ENCODE results near the gene PRSS23.

The PRSS23 gene

GRCh38 chr11:86790867-86791849 lies 9.2 kb upstream of the PRSS23 start:
- no peak for DNase-seq (ENCODE audit: low read depth)

- no peak for DNase-seq (ENCODE audit: low read depth)
Observed at GRCh38 chr11:86792150-86792549, 8.2 kb upstream of the PRSS23 start.

GRCh38 chr11:86793307-86793706 lies 7.0 kb upstream of the PRSS23 start:
- no peak for DNase-seq (ENCODE audit: low read depth)

- DNase-seq (ENCODE audit: low read depth) = no peak
Observed at GRCh38 chr11:86795511-86795910, 4.8 kb upstream of the PRSS23 start.

GRCh38 chr11:86795949-86796348 lies 4.4 kb upstream of the PRSS23 start:
- no peak for DNase-seq (ENCODE audit: low read depth)

GRCh38 chr11:86797133-86797532 lies 3.2 kb upstream of the PRSS23 start:
- DNase-seq (ENCODE audit: low read depth) = no peak

GRCh38 chr11:86798988-86799387 lies 1.4 kb upstream of the PRSS23 start:
- DNase-seq (ENCODE audit: low read depth) = no peak

GRCh38 chr11:86799680-86800075 lies 664 bp upstream of the PRSS23 start:
- DNase-seq (ENCODE audit: low read depth) = no peak

GRCh38 chr11:86800960-86801272 lies 574 bp downstream of the PRSS23 start:
- DNase-seq (ENCODE audit: low read depth) = no peak

- no peak for DNase-seq (ENCODE audit: low read depth)
Observed at GRCh38 chr11:86801364-86801763, 1.0 kb downstream of the PRSS23 start.

- no peak for DNase-seq (ENCODE audit: low read depth)
Observed at GRCh38 chr11:86802146-86802545, 1.8 kb downstream of the PRSS23 start.

GRCh38 chr11:86802601-86803051 lies 2.3 kb downstream of the PRSS23 start:
- DNase-seq (ENCODE audit: low read depth) = no peak

GRCh38 chr11:86803136-86804045 lies 3.0 kb downstream of the PRSS23 start:
- no peak for DNase-seq (ENCODE audit: low read depth)

GRCh38 chr11:86804951-86805350 lies 4.6 kb downstream of the PRSS23 start:
- no peak for DNase-seq (ENCODE audit: low read depth)

GRCh38 chr11:86805873-86806310 lies 5.5 kb downstream of the PRSS23 start:
- DNase-seq (ENCODE audit: low read depth) = no peak

GRCh38 chr11:86806903-86807302 lies 6.6 kb downstream of the PRSS23 start:
- DNase-seq (ENCODE audit: low read depth) = no peak

GRCh38 chr11:86807360-86807759 lies 7.0 kb downstream of the PRSS23 start:
- DNase-seq (ENCODE audit: low read depth) = no peak

GRCh38 chr11:86809561-86809960 lies 9.2 kb downstream of the PRSS23 start:
- DNase-seq (ENCODE audit: low read depth) = no peak

- no peak for DNase-seq (ENCODE audit: low read depth)
Observed at GRCh38 chr11:86810288-86810687, 9.9 kb downstream of the PRSS23 start.

- no peak for DNase-seq (ENCODE audit: low read depth)
Observed at GRCh38 chr11:86811637-86812321, 11.4 kb downstream of the PRSS23 start.

- DNase-seq (ENCODE audit: low read depth) = no peak
Observed at GRCh38 chr11:86812322-86812670, 12.0 kb downstream of the PRSS23 start.

- no peak for DNase-seq (ENCODE audit: low read depth)
Observed at GRCh38 chr11:86812981-86813380, 12.6 kb downstream of the PRSS23 start.
